ENCODE data around the gene NAA35.
"Not testable (repeated sequence)": the region's sequence is repeated elsewhere in the genome, so short reads cannot be mapped to it uniquely, and the experiment has no call there.

The NAA35 gene

GRCh38 chr9:85943757-85944430, 2.9 kb downstream of the NAA35 start:
- no peak for DNase-seq (ENCODE audit: low read depth in 1 of 2, low spot score in 1 of 2)

- DNase-seq (ENCODE audit: low read depth in 1 of 2, low spot score in 1 of 2), result no peak
Measured at GRCh38 chr9:85944672-85945071, 3.7 kb downstream of the NAA35 start.

GRCh38 chr9:85949586-85950335, 8.8 kb downstream of the NAA35 start:
- DNase-seq (ENCODE audit: low read depth in 1 of 2, low spot score in 1 of 2), result no peak

GRCh38 chr9:85959955-85960354, 19.0 kb downstream of the NAA35 start:
- no peak for DNase-seq (ENCODE audit: low read depth in 1 of 2, low spot score in 1 of 2)

GRCh38 chr9:85960688-85961093, 19.7 kb downstream of the NAA35 start:
- no peak for DNase-seq (ENCODE audit: low read depth in 1 of 2, low spot score in 1 of 2)

- DNase-seq (ENCODE audit: low read depth in 1 of 2, low spot score in 1 of 2), result no peak
Measured at GRCh38 chr9:85964526-85964925, 23.6 kb downstream of the NAA35 start.

GRCh38 chr9:85964949-85965348, 24.0 kb downstream of the NAA35 start:
- DNase-seq (ENCODE audit: low read depth in 1 of 2, low spot score in 1 of 2), result no peak

- DNase-seq (ENCODE audit: low read depth in 1 of 2, low spot score in 1 of 2), result no peak
Measured at GRCh38 chr9:85969727-85970126, 28.8 kb downstream of the NAA35 start.

GRCh38 chr9:85971731-85972130, 30.8 kb downstream of the NAA35 start:
- no peak for DNase-seq (ENCODE audit: low read depth in 1 of 2, low spot score in 1 of 2)

GRCh38 chr9:85973238-85973637, 32.3 kb downstream of the NAA35 start:
- DNase-seq (ENCODE audit: low read depth in 1 of 2, low spot score in 1 of 2), result no peak

GRCh38 chr9:85974055-85974547, 33.2 kb downstream of the NAA35 start:
- DNase-seq (ENCODE audit: low read depth in 1 of 2, low spot score in 1 of 2), result not testable (repeated sequence)

GRCh38 chr9:85978496-85978895, 37.5 kb downstream of the NAA35 start:
- no peak for DNase-seq (ENCODE audit: low read depth in 1 of 2, low spot score in 1 of 2)

- no peak for DNase-seq (ENCODE audit: low read depth in 1 of 2, low spot score in 1 of 2)
Measured at GRCh38 chr9:85981369-85981768, 40.4 kb downstream of the NAA35 start.

GRCh38 chr9:85984457-85984856, 43.5 kb downstream of the NAA35 start:
- no peak for DNase-seq (ENCODE audit: low read depth in 1 of 2, low spot score in 1 of 2)

- no peak for DNase-seq (ENCODE audit: low read depth in 1 of 2, low spot score in 1 of 2)
Measured at GRCh38 chr9:85987236-85987635, 46.3 kb downstream of the NAA35 start.

GRCh38 chr9:85994191-85994590, 53.2 kb downstream of the NAA35 start:
- DNase-seq (ENCODE audit: low read depth in 1 of 2, low spot score in 1 of 2), result no peak

- no peak for DNase-seq (ENCODE audit: low read depth in 1 of 2, low spot score in 1 of 2)
Measured at GRCh38 chr9:85995097-85995496, 54.2 kb downstream of the NAA35 start.

GRCh38 chr9:85995599-85995998, 54.7 kb downstream of the NAA35 start:
- DNase-seq (ENCODE audit: low read depth in 1 of 2, low spot score in 1 of 2), result no peak

- no peak for DNase-seq (ENCODE audit: low read depth in 1 of 2, low spot score in 1 of 2)
Measured at GRCh38 chr9:86005253-86005775, 64.4 kb downstream of the NAA35 start.

- DNase-seq (ENCODE audit: low read depth in 1 of 2, low spot score in 1 of 2), result no peak
Measured at GRCh38 chr9:86009133-86009532, 68.2 kb downstream of the NAA35 start.

- DNase-seq (ENCODE audit: low read depth in 1 of 2, low spot score in 1 of 2), result no peak
Measured at GRCh38 chr9:86020731-86021130, 79.8 kb downstream of the NAA35 start.

GRCh38 chr9:86021166-86021565, 80.2 kb downstream of the NAA35 start:
- DNase-seq (ENCODE audit: low read depth in 1 of 2, low spot score in 1 of 2), result no peak
